C1 segment of cervical spinal cord (tissue), 14 donors: ENCODE data around the gene CDA.
"Not testable (repeated sequence)": the region's sequence is repeated elsewhere in the genome, so short reads cannot be mapped to it uniquely, and the experiment has no call there.

Source experiments
- DNase-seq, 14 donors: peaks; one replicate each; lab custom pipeline; 2025; lab: John Stamatoyannopoulos, UW

CDA gene

DNA sequence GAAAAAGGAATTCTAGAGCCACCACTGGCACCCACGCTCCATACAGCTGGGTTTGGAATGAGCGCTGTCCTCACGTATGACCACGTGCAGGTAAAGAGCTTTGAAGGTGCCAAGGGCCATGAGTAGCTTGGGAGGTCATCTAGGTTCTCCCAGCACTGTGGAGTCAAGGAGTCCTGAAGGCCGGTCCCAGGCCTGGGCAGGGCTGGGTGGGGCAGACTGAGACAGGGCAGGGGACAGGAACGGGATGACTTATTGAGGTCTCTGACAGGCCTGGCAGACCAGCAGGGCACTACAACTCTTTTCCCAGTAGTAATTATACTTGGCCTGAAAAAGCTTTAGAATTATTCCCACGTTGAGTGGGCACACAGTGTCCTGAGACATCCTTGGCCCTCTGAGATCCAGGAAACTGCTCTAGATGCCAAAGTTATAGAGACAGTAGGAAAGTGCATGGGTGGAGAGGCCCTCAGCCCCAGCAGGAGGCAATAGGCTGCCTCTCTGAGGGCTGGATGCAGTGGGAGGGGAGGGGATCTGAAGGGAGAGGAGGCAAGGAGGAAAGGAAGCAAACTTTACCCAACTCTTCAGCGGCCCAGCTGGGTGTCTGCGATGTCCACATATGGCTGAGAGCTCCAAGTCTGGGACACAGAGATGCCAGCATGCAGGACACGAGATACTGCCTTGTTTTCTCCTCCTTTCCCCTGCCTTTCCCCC, 1.8 kb upstream of the CDA start:
- DNase-seq, result no peak

DNA sequence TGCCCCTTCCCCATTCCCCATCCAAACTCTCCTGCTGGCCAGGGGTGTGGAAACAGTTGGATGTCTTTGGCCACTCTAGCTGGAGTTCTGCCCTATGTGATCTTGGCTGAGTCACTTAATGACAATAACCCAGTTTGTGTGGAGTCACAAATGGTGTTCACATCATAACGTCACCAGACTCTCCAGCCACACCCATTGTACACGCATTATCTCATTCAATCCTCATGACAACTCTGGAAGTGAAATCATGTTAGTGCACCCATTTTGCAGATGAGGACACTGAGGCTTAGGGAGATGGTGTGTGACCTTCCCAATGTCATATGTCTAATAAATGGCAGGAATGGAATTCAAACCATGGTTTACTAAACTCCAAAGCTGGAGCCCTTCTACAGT, 1.2 kb upstream of the CDA start:
- no peak for DNase-seq

- DNase-seq, result no peak
Measured at GRCh38 chr1:20589331-20590278, 708 bp downstream of the CDA start.

DNA sequence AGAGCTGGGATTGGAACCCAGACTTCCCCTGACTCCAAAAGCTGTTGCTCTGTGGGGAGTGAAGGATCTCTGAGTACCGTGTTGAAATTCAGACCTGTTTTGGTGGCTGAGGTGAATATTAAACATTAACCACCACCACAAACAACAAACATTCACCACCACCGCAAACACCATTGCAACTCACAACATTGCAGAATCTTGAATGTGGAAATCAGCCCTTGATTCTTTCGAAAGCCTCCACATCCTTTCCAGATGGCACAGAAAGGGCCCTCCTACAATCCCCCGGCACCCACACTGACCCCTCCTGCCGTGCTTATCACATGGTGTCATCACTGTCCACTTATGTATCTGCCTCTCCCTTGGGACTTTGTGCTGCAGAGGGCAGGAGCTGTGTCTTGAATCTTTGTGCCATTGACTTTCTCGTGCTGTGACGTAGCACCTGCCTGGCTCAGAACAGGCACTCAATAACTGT, 1.4 kb downstream of the CDA start:
- DNase-seq, result no peak

GRCh38 chr1:20593756-20594155, 4.9 kb downstream of the CDA start:
- no peak for DNase-seq

DNA sequence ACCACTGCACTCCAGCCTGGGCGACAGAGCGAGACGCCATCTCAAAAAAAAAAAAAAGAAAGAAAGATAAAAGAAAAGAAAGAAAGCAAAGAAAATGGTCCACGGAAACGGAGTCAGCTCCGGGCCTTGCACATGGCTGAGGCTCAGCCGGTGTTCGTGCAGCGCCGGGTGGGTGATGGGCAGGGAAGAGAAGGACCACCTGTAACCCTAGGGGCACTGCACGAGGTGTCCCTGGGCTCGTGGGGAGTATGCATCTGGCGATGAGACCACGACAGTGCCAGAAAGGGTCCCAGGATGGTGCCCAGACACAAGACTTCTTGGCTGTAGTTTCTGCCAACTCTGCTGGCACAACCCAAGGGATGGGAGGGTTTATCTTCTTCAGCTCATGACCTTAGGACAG, 5.8 kb downstream of the CDA start:
- DNase-seq, result no peak

DNA sequence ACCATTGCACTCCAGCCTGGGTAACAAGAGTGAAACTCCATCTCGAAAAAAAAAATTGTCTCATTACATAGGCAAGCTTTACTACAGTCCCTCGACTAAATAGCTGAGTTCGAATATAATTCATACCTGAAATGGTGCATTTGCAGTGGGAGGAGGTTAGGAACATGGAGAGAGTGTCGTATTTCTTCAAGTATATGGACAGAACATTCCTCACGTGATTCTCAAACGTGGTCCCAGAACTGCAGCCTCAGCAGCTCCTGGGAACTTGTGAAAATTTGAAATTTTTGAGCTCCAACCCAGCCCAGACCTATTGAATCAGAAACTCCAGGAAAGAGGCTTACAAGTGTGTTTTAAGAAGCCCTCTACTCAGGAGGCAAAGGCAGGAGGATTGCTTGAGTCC, 7.2 kb downstream of the CDA start:
- no peak for DNase-seq

GRCh38 chr1:20597650-20598049, 8.8 kb downstream of the CDA start:
- no peak for DNase-seq

DNA sequence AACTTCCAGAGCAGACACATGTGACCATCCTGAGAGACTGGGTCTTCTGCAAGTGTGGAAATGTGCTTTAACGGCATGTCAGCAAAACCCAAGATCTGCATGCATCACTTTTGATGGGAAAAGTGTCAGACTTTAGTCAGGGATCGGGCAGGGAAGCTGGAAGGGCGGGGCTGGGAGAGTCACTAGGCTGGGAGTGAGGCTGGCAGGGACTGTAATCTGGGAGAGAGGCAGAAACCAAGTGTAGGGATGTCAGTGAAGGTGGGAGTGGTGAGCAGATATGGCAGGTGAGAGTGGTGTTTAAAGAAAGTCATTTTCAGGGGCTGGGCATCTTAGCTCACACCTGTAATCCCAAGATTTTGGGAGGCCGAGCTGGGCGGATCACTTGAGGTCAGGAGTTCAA, 11.3 kb downstream of the CDA start:
- no peak for DNase-seq

DNA sequence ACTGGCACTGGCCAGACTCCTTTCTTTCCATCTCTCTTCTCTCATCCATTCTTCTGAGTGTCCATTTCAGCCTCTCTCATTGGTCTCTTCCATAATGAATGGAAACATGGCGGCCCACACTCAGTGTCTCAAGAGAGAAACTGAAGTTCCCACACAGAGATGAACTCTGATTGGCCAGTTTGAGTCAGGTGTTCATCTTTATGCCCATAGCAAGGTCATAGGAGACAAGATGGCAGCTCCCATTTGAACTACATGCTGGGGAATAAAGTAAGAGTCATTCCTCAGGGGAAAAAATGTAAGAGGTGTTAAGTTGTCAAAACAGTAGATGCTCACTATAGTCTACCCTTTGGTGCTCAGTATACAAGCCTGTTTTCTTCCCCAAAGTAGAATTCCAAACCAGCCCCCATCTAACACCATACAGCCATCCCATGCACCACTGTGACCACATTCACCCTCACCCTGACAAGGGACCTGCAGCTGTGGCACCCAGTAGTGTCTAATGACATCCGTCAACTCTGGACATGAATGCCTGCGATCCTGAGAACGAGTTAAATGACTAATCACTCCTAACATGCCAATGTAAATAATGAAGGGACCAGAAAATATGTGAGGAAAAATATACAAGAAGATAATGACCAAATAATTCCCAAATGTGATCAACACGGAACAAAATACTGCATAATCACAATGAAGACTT, 12.4 kb downstream of the CDA start:
- no peak for DNase-seq

GRCh38 chr1:20602851-20603450, 14.1 kb downstream of the CDA start:
- DNase-seq, result no peak

DNA sequence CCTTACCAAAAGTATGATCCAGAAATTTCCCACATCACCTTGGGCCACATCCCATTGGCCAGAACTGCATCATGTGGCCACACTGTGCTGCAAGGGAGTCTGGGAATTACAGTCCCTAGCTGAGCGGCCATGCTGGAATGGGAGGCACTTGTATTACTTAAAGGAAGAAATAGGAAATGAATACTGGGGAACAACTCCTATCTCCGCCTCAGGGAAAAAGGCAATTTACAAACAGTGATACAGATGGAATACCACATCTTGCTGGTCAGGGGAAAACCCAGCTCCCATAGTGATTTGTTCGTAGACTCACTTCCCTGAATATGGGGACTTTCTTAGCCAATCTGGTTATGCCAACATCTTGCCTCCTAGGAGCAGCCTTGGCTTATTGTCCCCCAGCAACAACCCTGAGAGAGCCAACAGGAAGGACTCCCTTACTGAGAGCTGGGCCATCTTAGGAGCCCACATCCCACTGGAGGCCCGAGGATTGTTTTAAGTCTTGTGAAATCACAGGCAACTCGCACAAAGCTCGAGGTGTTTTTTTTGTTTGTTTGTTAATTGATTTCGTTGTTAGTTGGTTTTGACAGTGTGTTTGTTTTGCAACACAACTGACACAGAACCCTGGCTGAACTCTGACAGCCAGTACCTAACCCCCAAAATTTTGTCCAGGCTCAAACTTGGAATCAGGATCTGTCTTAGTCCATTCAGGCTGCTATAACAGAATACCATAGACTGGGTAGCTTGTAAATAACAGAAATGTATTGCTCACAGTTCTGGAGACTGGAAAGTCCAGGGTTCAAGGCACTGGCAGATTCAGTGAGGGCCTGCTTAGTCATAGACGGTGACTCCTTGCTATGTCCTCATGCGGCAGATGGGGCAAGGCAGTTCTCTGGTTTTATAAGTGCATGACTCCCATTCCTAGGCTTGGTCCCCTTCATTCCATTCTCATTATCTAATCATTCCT, 14.9 kb downstream of the CDA start:
- no peak for DNase-seq

DNA sequence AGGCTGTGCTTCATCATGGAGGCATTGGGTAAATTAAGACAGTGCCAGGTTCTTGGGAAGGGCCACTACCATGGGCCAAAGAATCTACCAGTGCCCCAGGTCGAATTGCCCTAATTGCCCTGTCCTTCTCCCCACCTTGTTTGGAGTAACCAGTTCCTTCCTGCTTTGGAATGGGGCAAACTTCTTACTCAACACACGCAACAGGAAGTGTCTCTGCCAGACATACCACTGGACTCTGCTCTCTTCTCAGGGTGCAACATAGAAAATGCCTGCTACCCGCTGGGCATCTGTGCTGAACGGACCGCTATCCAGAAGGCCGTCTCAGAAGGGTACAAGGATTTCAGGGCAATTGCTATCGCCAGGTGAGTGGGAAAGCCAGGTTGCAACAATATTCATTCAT, 15.8 kb downstream of the CDA start:
- no peak for DNase-seq

- not testable (repeated sequence) for DNase-seq
Measured at GRCh38 chr1:20606801-20607570, 18.1 kb downstream of the CDA start.

DNA sequence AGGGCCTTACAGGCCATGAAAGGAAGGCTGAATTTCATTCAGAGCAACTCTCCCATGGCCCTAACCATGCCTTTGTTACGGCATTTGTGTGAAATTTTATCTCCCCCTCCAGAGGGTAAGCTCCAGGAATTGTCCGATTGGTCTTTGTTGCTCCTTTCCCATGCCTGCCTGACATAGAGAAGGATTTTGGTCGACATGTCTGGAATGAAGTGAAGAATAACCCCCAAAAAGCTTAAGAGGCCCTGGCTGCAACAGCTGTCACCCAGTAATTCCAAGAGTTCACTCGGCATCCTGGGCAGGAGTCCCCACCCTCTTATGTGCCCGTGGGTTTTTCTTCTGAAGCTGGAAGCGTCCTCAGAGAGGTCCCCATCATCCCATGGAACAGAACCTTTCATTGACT, 20.6 kb downstream of the CDA start:
- DNase-seq, result no peak

DNA sequence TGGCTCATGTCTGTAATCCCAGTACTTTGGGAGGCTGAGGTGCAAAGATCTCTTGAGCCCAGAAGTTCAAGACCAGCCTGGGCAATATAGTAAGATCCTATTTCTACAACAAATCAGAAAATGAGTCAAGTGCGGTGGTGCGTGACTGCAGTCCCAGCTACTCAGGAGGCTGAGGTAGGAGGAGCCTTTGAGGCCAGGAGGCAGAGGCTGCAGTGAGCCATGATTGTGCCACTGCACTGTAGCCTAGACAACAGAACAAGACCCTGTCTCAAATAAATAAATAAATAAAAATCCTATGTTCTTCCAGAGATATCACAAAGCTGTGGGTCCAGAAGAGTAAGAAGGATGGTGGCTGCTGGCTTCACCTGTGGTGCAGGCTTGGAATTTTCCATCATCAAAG, 22.1 kb downstream of the CDA start:
- no peak for DNase-seq

- DNase-seq, result no peak
Measured at GRCh38 chr1:20611652-20612051, 22.8 kb downstream of the CDA start.

DNA sequence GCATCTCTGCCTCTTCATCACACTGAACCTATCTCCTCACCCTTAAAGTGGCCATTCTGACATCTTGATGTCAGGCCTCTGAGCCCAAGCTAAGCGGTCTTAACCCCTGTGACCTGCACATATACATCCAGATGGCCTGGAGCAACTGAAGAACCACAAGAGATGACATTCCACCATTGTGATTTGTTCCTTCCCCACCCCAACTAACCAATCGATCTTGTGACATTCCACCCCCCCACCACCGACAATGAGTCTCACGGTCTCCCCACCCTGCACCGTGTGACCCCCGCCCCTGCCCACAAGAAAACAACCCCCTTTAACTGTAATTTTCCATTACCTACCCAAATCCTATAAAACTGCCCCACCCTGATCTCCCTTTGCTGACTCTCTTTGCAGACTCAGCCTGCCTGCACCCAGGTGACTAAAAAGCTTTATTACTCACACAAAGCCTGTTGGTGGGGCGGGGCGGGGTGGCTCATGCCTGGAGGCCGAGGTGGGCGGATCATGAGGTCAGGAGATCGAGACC, 23.4 kb downstream of the CDA start:
- DNase-seq, result no peak

- DNase-seq, result no peak
Measured at GRCh38 chr1:20614131-20614579, 25.3 kb downstream of the CDA start.
